WTC11 (cell line): Measurements from ENCODE around the gene MYO9A. TPM values are rescaled to one million over a fixed set of nuclear protein-coding genes. Genes with fewer than 3 reads are reported as not detected.

Source experiments
- ATAC-seq: fragments of 200-7000 bp; cut with Tn5 transposase; 2 replicates; pipeline ENCODE4 v1.10.0; 2021; ENCODE audit warnings: mild to moderate bottlenecking, moderate library complexity
- CTCF ChIA-PET: fragments of 300-600 bp; sonication (Branson Sonifier 250); formaldehyde crosslinking; loops from one replicate; lab custom pipeline; 2021; ENCODE audit warnings: antibody characterized with exemption; lab: Charles Lee
- POLR2A ChIA-PET: fragments of 350-600 bp; sonication (Branson Sonifier 250); formaldehyde crosslinking; loops from one replicate; lab custom pipeline; 2021; ENCODE audit warnings: antibody characterized with exemption; lab: Charles Lee
- DNase-seq: peaks from one replicate; pipeline ENCODE4 v3.0.0; 2021; ENCODE audit warnings: low spot score
- H3K27ac Mint-ChIP-seq: 2 replicates; pipeline ENCODE4 v1.8.0; 2021; ENCODE audit warnings: mixed read lengths
- H3K27me3 Mint-ChIP-seq: 2 replicates; pipeline ENCODE4 v1.8.0; 2021; ENCODE audit warnings: low read depth, mild to moderate bottlenecking, moderate library complexity, mixed read lengths
- H3K36me3 Mint-ChIP-seq: 2 replicates; pipeline ENCODE4 v1.8.0; 2021; ENCODE audit warnings: mixed read lengths
- H3K4me1 Mint-ChIP-seq: 2 replicates; pipeline ENCODE4 v1.8.0; 2022; ENCODE audit warnings: mixed read lengths
- H3K4me3 Mint-ChIP-seq: 2 replicates; pipeline ENCODE4 v1.8.0; 2021; ENCODE audit warnings: mild to moderate bottlenecking, moderate library complexity, mixed read lengths
- H3K9me3 Mint-ChIP-seq: 2 replicates; pipeline ENCODE4 v1.8.0; 2021; ENCODE audit warnings: mixed read lengths
- AFF4 ChIP-seq: sonication (generic); formaldehyde crosslinking; IDR thresholded peaks from 2 replicates; pipeline ENCODE4 v1.8.1; 2023; ENCODE audit warnings: mild to moderate bottlenecking, missing genetic modification reagents, borderline replicate concordance
- ATF6 ChIP-seq: sonication (generic); formaldehyde crosslinking; IDR thresholded peaks from 2 replicates; pipeline ENCODE4 v1.8.1; 2023; ENCODE audit warnings: mild to moderate bottlenecking, missing genetic modification reagents
- ELF4 ChIP-seq: sonication (generic); formaldehyde crosslinking; IDR thresholded peaks from 2 replicates; pipeline ENCODE4 v1.8.1; 2022; ENCODE audit warnings: low read depth, mild to moderate bottlenecking, moderate library complexity, missing genetic modification reagents
- FOXJ3 ChIP-seq: sonication (generic); formaldehyde crosslinking; IDR thresholded peaks from 2 replicates; pipeline ENCODE4 v1.9.0; 2021; ENCODE audit warnings: missing genetic modification reagents, mild to moderate bottlenecking, borderline replicate concordance
- JUN ChIP-seq: sonication (generic); formaldehyde crosslinking; IDR thresholded peaks from 2 replicates; pipeline ENCODE4 v1.8.0; 2023; ENCODE audit warnings: mild to moderate bottlenecking, missing genetic modification reagents
- KAT7 ChIP-seq: sonication (generic); formaldehyde crosslinking; IDR thresholded peaks from 2 replicates; pipeline ENCODE4 v1.8.1; 2023; ENCODE audit warnings: missing genetic modification reagents, mild to moderate bottlenecking, borderline replicate concordance
- MYBL2 ChIP-seq: sonication (generic); formaldehyde crosslinking; IDR thresholded peaks from 2 replicates; pipeline ENCODE4 v1.8.1; 2023; ENCODE audit warnings: mild to moderate bottlenecking, moderate library complexity, missing genetic modification reagents
- NFYB ChIP-seq: sonication (generic); formaldehyde crosslinking; conservative IDR thresholded peaks from 2 replicates; pipeline ENCODE4 v1.8.0; 2022; ENCODE audit warnings: low read depth, missing genetic modification reagents
- NR3C1 ChIP-seq: sonication (generic); formaldehyde crosslinking; conservative IDR thresholded peaks from 2 replicates; pipeline ENCODE4 v1.8.1; 2023; ENCODE audit warnings: low read depth, mild to moderate bottlenecking, missing genetic modification reagents
- OVOL2 ChIP-seq: fragments of 250-450 bp; sonication (Bioruptor Pico); IDR thresholded peaks from 2 replicates; pipeline ENCODE4 v1.9.0; 2021; ENCODE audit warnings: mild to moderate bottlenecking, borderline replicate concordance
- PRRX2 ChIP-seq: fragments of 250-450 bp; sonication (Bioruptor Pico); IDR thresholded peaks from 2 replicates; pipeline ENCODE4 v1.8.0; 2021; ENCODE audit warnings: mild to moderate bottlenecking
- RORB ChIP-seq: fragments of 250-450 bp; sonication (Bioruptor Pico); IDR thresholded peaks from 2 replicates; pipeline ENCODE4 v1.9.0; 2021; ENCODE audit warnings: mild to moderate bottlenecking
- ZBTB21 ChIP-seq: sonication (generic); formaldehyde crosslinking; IDR thresholded peaks from 2 replicates; pipeline ENCODE4 v1.8.1; 2023; ENCODE audit warnings: mild to moderate bottlenecking, missing genetic modification reagents, borderline replicate concordance
- ZNF232 ChIP-seq: sonication (generic); formaldehyde crosslinking; IDR thresholded peaks from 2 replicates; pipeline ENCODE4 v1.8.0; 2022; ENCODE audit warnings: mild to moderate bottlenecking, missing genetic modification reagents
- ZNF512 ChIP-seq: sonication (generic); formaldehyde crosslinking; IDR thresholded peaks from 2 replicates; pipeline ENCODE4 v1.8.1; 2022; ENCODE audit warnings: missing genetic modification reagents, borderline replicate concordance
- ZNF671 ChIP-seq: fragments of 250-450 bp; sonication (Bioruptor Pico); IDR thresholded peaks from 2 replicates; pipeline ENCODE4 v1.8.0; 2021; ENCODE audit warnings: mild to moderate bottlenecking
- total RNA-seq: library from RNA; stranded (reverse); gene quantifications from 3 replicates; pipeline ENCODE4 v1.2.3, GENCODE V29; 2021

The MYO9A gene
- total RNA-seq, 1 experiment from 2014 or later: 23.5 TPM

- no peak for TF ChIP-seq NFYB (CRISPR knock-in tag)
- TF ChIP-seq ZNF671 (CRISPR knock-in tag): no peak
- TF ChIP-seq JUN (CRISPR knock-in tag): no peak
Observed at GRCh38 chr15:71781965-71782265, 336.0 kb downstream of the MYO9A start (continued).

- H3K9me3 Mint-ChIP-seq: no peaks in the 10 kb centered on the region
- ChIA-PET POLR2A (no interaction called here), CTCF (interaction anchor here (0.6 to 2.4 kb wide), 15 partner anchors 9 to 375 kb away, joined by 3 to 22 read pairs (median 5); no protein-coding TSS in a partner anchor)
- H3K27ac Mint-ChIP-seq: no peak overlapping the region
- H3K4me1 Mint-ChIP-seq: peaks cover 9% of the 10 kb centered on the region
- H3K36me3 Mint-ChIP-seq: no peaks in the 10 kb centered on the region
- DNase-seq (no peak), ATAC-seq (no peak)
- TF ChIP-seq RORB (CRISPR knock-in tag): no peak
- TF ChIP-seq ZNF232 (CRISPR knock-in tag): no peak
- no peak for TF ChIP-seq ZBTB21
- TF ChIP-seq MYBL2 (CRISPR knock-in tag): no peak
- TF ChIP-seq PRRX2 (CRISPR knock-in tag): no peak
- TF ChIP-seq ATF6: no peak
- no peak for TF ChIP-seq NR3C1
- TF ChIP-seq AFF4 (CRISPR knock-in tag): no peak
- no peak for TF ChIP-seq KAT7 (CRISPR knock-in tag)
- no peak for TF ChIP-seq ELF4
- TF ChIP-seq ZNF512: no peak
- TF ChIP-seq OVOL2 (CRISPR knock-in tag): no peak
- no peak for TF ChIP-seq FOXJ3 (CRISPR knock-in tag)
- H3K27me3 Mint-ChIP-seq: no peaks in the 10 kb centered on the region; the same call in 1 of the 2 replicates
- H3K4me3 Mint-ChIP-seq: no peak overlapping the region
Observed at GRCh38 chr15:71781179-71781964, 336.6 kb downstream of the MYO9A start.
